ENCODE data around the gene ST7. TPM values are rescaled to one million over a fixed set of nuclear protein-coding genes. Genes with fewer than 3 reads are reported as not detected.

The ST7 gene
- total and polyA plus RNA-seq, 2 donors (not counting 1 experiment from before 2014, with no cell fraction given) = 2.3 to 4.6 TPM

DNA sequence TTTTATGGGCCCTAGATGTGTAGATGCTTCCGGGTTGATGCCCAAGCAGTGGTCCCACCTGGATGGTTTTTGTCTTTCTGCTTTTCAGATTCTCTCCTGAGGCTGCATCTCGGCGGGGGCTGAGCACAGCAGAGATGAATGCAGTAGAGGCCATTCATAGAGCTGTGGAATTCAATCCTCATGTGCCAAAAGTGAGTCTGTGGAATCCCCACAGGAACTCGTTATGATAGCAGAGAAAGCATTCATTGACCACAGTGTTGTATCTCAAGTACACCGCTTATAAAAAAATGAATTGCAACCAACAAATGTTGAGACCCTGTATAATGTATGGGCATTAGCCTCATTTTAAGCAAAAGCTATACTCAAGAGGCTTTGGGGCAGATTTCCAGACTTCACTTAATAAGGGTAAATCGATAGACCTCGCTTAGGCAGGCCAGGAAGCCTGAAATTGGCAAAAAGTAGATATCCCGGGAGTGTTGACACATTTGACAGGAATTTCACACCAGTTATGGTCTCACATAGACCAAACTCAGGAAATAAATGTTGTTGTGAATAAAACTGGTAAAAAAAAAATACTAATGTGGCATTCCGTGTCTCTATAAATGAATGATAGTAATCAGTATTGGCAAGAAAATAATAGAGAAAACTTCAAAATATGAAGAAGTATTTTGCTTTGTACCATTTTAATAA is 237.6 kb downstream of the ST7 start:
- H3K4me3 Mint-ChIP-seq = no peak overlapping the region
- Histone ChIP-seq H3K9ac (ENCODE audit: low read length) (no peak overlapping the region), H2AFZ (ENCODE audit: insufficient read depth, low read depth, low read length, poor library complexity, severe bottlenecking) (no peak overlapping the region), H3K4me2 (replicated peaks; ENCODE audit: low read depth, low read length, poor library complexity, severe bottlenecking) (no peak overlapping the region), H3K79me2 (ENCODE audit: control insufficient read depth, insufficient read depth, low read length) (no peaks in the 10 kb centered on the region), H4K20me1 (ENCODE audit: control insufficient read depth, insufficient read depth, low read length, poor library complexity, severe bottlenecking) (no peaks in the 10 kb centered on the region), H3K4me3 (ENCODE audit: control extremely low read depth in 1 of 5, extremely low read depth in 1 of 5, insufficient read depth in 1 of 5, low read depth in 2 of 5, low read length in 4 of 5) (no peak overlapping the region), H3K36me3 (replicated peaks in 1 of 2; ENCODE audit: control extremely low read depth in 1 of 2, control insufficient read depth in 1 of 2, extremely low read depth in 1 of 2, insufficient read depth in 2 of 2, low read length in 1 of 2) (no peaks in the 10 kb centered on the region), H3K27ac (ENCODE audit: low read length in 2 of 2) (no peak overlapping the region), H3K4me1 (ENCODE audit: control insufficient read depth in 2 of 2, insufficient read depth in 2 of 2, low read length in 2 of 2) (no peaks in the 10 kb centered on the region), H3K9me3 (ENCODE audit: control extremely low read depth in 1 of 3, control insufficient read depth in 2 of 3, insufficient read depth in 1 of 3, low read length in 2 of 3) (no peaks in the 10 kb centered on the region), H3K27me3 (replicated peaks in 1 of 4; ENCODE audit: control extremely low read depth in 1 of 4, control insufficient read depth in 3 of 4, insufficient read depth in 4 of 4, low read length in 3 of 4) (no peaks in the 10 kb centered on the region)
- ATAC-seq (ENCODE audit: low read depth) = no peak
- TF ChIP-seq, protein P1, sequence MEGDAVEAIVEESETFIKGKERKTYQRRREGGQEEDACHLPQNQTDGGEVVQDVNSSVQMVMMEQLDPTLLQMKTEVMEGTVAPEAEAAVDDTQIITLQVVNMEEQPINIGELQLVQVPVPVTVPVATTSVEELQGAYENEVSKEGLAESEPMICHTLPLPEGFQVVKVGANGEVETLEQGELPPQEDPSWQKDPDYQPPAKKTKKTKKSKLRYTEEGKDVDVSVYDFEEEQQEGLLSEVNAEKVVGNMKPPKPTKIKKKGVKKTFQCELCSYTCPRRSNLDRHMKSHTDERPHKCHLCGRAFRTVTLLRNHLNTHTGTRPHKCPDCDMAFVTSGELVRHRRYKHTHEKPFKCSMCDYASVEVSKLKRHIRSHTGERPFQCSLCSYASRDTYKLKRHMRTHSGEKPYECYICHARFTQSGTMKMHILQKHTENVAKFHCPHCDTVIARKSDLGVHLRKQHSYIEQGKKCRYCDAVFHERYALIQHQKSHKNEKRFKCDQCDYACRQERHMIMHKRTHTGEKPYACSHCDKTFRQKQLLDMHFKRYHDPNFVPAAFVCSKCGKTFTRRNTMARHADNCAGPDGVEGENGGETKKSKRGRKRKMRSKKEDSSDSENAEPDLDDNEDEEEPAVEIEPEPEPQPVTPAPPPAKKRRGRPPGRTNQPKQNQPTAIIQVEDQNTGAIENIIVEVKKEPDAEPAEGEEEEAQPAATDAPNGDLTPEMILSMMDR (IDR thresholded peaks at IDR 0.05) = no peak
- TF ChIP-seq EZH2 (IDR thresholded peaks at IDR 0.05; ENCODE audit: borderline replicate concordance, insufficient read depth, low read depth, low read length, poor library complexity, severe bottlenecking) = no peak
- POLR2A ChIA-PET = no interaction called here
- WGBS (ENCODE audit: insufficient coverage) = 94% methylated on average over 5 of the region's 9 CpGs
- H3K27me3 Mint-ChIP-seq = no peaks in the 10 kb centered on the region
- H3K27ac Mint-ChIP-seq = no peak overlapping the region
- CTCF ChIA-PET = no interaction called here
- H3K9me3 Mint-ChIP-seq (ENCODE audit: insufficient read depth) = no peaks in the 10 kb centered on the region
- H3K4me1 Mint-ChIP-seq = no peaks in the 10 kb centered on the region
- intact Hi-C loops (cut with micrococcal nuclease) = no loop called here
- DNase-seq = no peak

DNA sequence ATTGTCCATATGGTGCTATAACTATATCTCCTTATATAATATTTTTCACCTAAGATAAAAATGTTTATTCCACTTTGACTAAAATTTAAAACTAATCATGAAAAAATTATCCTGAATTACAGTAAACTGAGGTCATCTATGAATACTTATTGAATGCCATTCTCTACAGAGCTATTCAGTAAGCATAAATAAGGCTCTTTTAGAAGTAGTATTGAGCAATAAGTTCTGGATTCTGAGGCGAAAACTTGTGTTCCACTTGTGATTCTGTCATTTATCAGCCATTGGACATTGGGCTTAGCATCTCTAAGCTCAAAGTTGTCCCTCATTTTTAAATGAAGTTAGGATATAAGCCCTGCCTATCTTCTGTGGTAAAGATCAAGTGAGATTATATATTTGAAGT is 238.8 kb downstream of the ST7 start:
- Histone ChIP-seq H3K4me2 (replicated peaks; ENCODE audit: low read depth, low read length, poor library complexity, severe bottlenecking) (no peak overlapping the region), H2AFZ (ENCODE audit: insufficient read depth, low read depth, low read length, poor library complexity, severe bottlenecking) (no peak overlapping the region), H4K20me1 (ENCODE audit: control insufficient read depth, insufficient read depth, low read length, poor library complexity, severe bottlenecking) (no peaks in the 10 kb centered on the region), H3K9me3 (ENCODE audit: control extremely low read depth in 1 of 3, control insufficient read depth in 2 of 3, insufficient read depth in 1 of 3, low read length in 2 of 3) (no peaks in the 10 kb centered on the region), H3K9ac (ENCODE audit: low read length) (no peak overlapping the region), H3K4me3 (ENCODE audit: control extremely low read depth in 1 of 5, extremely low read depth in 1 of 5, insufficient read depth in 1 of 5, low read depth in 2 of 5, low read length in 4 of 5) (no peak overlapping the region), H3K27ac (ENCODE audit: low read length in 2 of 2) (no peak overlapping the region), H3K79me2 (ENCODE audit: control insufficient read depth, insufficient read depth, low read length) (no peaks in the 10 kb centered on the region), H3K36me3 (replicated peaks in 1 of 2; ENCODE audit: control extremely low read depth in 1 of 2, control insufficient read depth in 1 of 2, extremely low read depth in 1 of 2, insufficient read depth in 2 of 2, low read length in 1 of 2) (no peaks in the 10 kb centered on the region), H3K4me1 (ENCODE audit: control insufficient read depth in 2 of 2, insufficient read depth in 2 of 2, low read length in 2 of 2) (no peaks in the 10 kb centered on the region), H3K27me3 (replicated peaks in 1 of 4; ENCODE audit: control extremely low read depth in 1 of 4, control insufficient read depth in 3 of 4, insufficient read depth in 4 of 4, low read length in 3 of 4) (no peaks in the 10 kb centered on the region)
- intact Hi-C loops (cut with micrococcal nuclease) = no loop called here
- Mint-ChIP-seq H3K27me3 (no peaks in the 10 kb centered on the region), H3K9me3 (ENCODE audit: insufficient read depth) (no peaks in the 10 kb centered on the region), H3K27ac (no peak overlapping the region), H3K4me3 (no peak overlapping the region), H3K4me1 (no peaks in the 10 kb centered on the region)
- WGBS (ENCODE audit: insufficient coverage) = no CpG with 5 or more reads among the region's 1 CpG
- DNase-seq = no peak
- ChIA-PET POLR2A (no interaction called here), CTCF (no interaction called here)
- no peak for TF ChIP-seq EZH2 (IDR thresholded peaks at IDR 0.05; ENCODE audit: borderline replicate concordance, insufficient read depth, low read depth, low read length, poor library complexity, severe bottlenecking)
- TF ChIP-seq, protein P1 (IDR thresholded peaks at IDR 0.05) = no peak
- no peak for ATAC-seq (ENCODE audit: low read depth)
